Duodenal mucosa (tissue), 2 donors: Measurements from ENCODE around the gene DOK6.

Experiments
- H3K27ac ChIP-seq: one replicate; pipeline ENCODE4 v1.7.0; 2013; ENCODE audit warnings: low read depth, low read length
- H3K27me3 ChIP-seq, 2 donors: one replicate each; pipeline ENCODE4 v1.7.0; 2013; ENCODE audit warnings: low read length in 2 of 2, control low read depth in 1 of 2; ENCODE audit not compliant: insufficient read depth in 2 of 2, control insufficient read depth in 1 of 2
- H3K36me3 ChIP-seq, 2 donors: one replicate each; pipeline ENCODE4 v1.7.0; 2013; ENCODE audit warnings: low read length in 2 of 2, control low read depth in 1 of 2; ENCODE audit not compliant: insufficient read depth in 2 of 2, control insufficient read depth in 1 of 2
- H3K4me1 ChIP-seq, 2 donors: one replicate each; pipeline ENCODE4 v1.7.0; 2013; ENCODE audit warnings: low read length in 2 of 2, control low read depth in 1 of 2; ENCODE audit not compliant: insufficient read depth in 2 of 2, control insufficient read depth in 1 of 2
- H3K4me3 ChIP-seq, 2 donors: one replicate each; pipeline ENCODE4 v1.7.0; 2013; ENCODE audit warnings: low read length in 2 of 2, low read depth in 1 of 2
- H3K9ac ChIP-seq, 2 donors: one replicate each; pipeline ENCODE4 v1.7.0; 2013; ENCODE audit warnings: low read length in 2 of 2, low read depth in 1 of 2
- H3K9me3 ChIP-seq, 2 donors: one replicate each; pipeline ENCODE4 v1.7.0; 2013; ENCODE audit warnings: low read length in 2 of 2, control low read depth in 1 of 2; ENCODE audit not compliant: control insufficient read depth in 1 of 2

Gene DOK6

GRCh38 chr18:69689121-69689759 lies 288.6 kb downstream of the DOK6 start:
- H3K9ac ChIP-seq: no peak overlapping the region
- H3K9me3 ChIP-seq: no peaks in the 10 kb centered on the region
- no peak overlapping the region for H3K4me3 ChIP-seq
- H3K27ac ChIP-seq: no peak overlapping the region
- no peaks in the 10 kb centered on the region for H3K36me3 ChIP-seq
- H3K4me1 ChIP-seq: no peaks in the 10 kb centered on the region
- no peaks in the 10 kb centered on the region for H3K27me3 ChIP-seq

- Histone ChIP-seq H3K4me1 (no peaks in the 10 kb centered on the region), H3K27ac (no peak overlapping the region), H3K9me3 (no peaks in the 10 kb centered on the region), H3K4me3 (no peak overlapping the region), H3K9ac (no peak overlapping the region), H3K36me3 (no peaks in the 10 kb centered on the region), H3K27me3 (no peaks in the 10 kb centered on the region)
Measured at GRCh38 chr18:69691008-69691760, 290.5 kb downstream of the DOK6 start.

GRCh38 chr18:69697069-69697468 lies 296.4 kb downstream of the DOK6 start:
- no peaks in the 10 kb centered on the region for H3K4me1 ChIP-seq
- H3K27ac ChIP-seq: no peak overlapping the region
- H3K9me3 ChIP-seq: no peaks in the 10 kb centered on the region
- no peaks in the 10 kb centered on the region for H3K36me3 ChIP-seq
- no peak overlapping the region for H3K4me3 ChIP-seq
- no peaks in the 10 kb centered on the region for H3K27me3 ChIP-seq
- H3K9ac ChIP-seq: no peak overlapping the region

GRCh38 chr18:69697689-69698088 lies 297.0 kb downstream of the DOK6 start:
- H3K27ac ChIP-seq: no peak overlapping the region
- H3K4me1 ChIP-seq: no peaks in the 10 kb centered on the region
- H3K4me3 ChIP-seq: no peak overlapping the region

GRCh38 chr18:69701305-69701704 lies 300.6 kb downstream of the DOK6 start:
- Histone ChIP-seq H3K27me3 (no peaks in the 10 kb centered on the region), H3K36me3 (no peaks in the 10 kb centered on the region), H3K4me1 (no peaks in the 10 kb centered on the region), H3K27ac (no peak overlapping the region), H3K4me3 (no peak overlapping the region), H3K9me3 (no peaks in the 10 kb centered on the region), H3K9ac (no peak overlapping the region)

More at GRCh38 chr18:69697689-69698088, 297.0 kb downstream of the DOK6 start:
- Histone ChIP-seq H3K36me3 (no peaks in the 10 kb centered on the region), H3K27me3 (no peaks in the 10 kb centered on the region), H3K9me3 (no peaks in the 10 kb centered on the region), H3K9ac (no peak overlapping the region)

GRCh38 chr18:69703461-69703860 lies 302.8 kb downstream of the DOK6 start:
- H3K4me3 ChIP-seq: no peak overlapping the region

GRCh38 chr18:69705987-69706386 lies 305.3 kb downstream of the DOK6 start:
- H3K4me1 ChIP-seq: no peaks in the 10 kb centered on the region
- H3K27ac ChIP-seq: no peak overlapping the region
- H3K36me3 ChIP-seq: no peaks in the 10 kb centered on the region
- H3K9ac ChIP-seq: no peak overlapping the region
- H3K4me3 ChIP-seq: no peak overlapping the region
- H3K9me3 ChIP-seq: no peaks in the 10 kb centered on the region
- no peaks in the 10 kb centered on the region for H3K27me3 ChIP-seq

More at GRCh38 chr18:69703461-69703860, 302.8 kb downstream of the DOK6 start:
- Histone ChIP-seq H3K4me1 (no peaks in the 10 kb centered on the region), H3K27me3 (no peaks in the 10 kb centered on the region), H3K36me3 (no peaks in the 10 kb centered on the region), H3K27ac (no peak overlapping the region), H3K9me3 (no peaks in the 10 kb centered on the region), H3K9ac (no peak overlapping the region)

GRCh38 chr18:69708844-69709243 lies 308.2 kb downstream of the DOK6 start:
- H3K36me3 ChIP-seq: no peaks in the 10 kb centered on the region

GRCh38 chr18:69715191-69715795 lies 314.6 kb downstream of the DOK6 start:
- H3K4me1 ChIP-seq: no peaks in the 10 kb centered on the region
- peaks cover 17 to 19% of the 10 kb centered on the region in 2 donors for H3K9me3 ChIP-seq
- no peaks in the 10 kb centered on the region for H3K27me3 ChIP-seq
- no peak overlapping the region for H3K9ac ChIP-seq
- H3K4me3 ChIP-seq: no peak overlapping the region
- no peak overlapping the region for H3K27ac ChIP-seq
- H3K36me3 ChIP-seq: no peaks in the 10 kb centered on the region

More at GRCh38 chr18:69708844-69709243, 308.2 kb downstream of the DOK6 start:
- H3K4me1 ChIP-seq: no peaks in the 10 kb centered on the region
- H3K9ac ChIP-seq: no peak overlapping the region
- H3K27ac ChIP-seq: no peak overlapping the region
- H3K4me3 ChIP-seq: no peak overlapping the region
- no peaks in the 10 kb centered on the region for H3K9me3 ChIP-seq
- H3K27me3 ChIP-seq: no peaks in the 10 kb centered on the region

- H3K27me3 ChIP-seq: no peaks in the 10 kb centered on the region
- H3K9ac ChIP-seq: no peak overlapping the region
- H3K4me1 ChIP-seq: no peaks in the 10 kb centered on the region
- H3K36me3 ChIP-seq: no peaks in the 10 kb centered on the region
- H3K4me3 ChIP-seq: no peak overlapping the region
- H3K27ac ChIP-seq: no peak overlapping the region
- peaks cover 17 to 19% of the 10 kb centered on the region in 2 donors for H3K9me3 ChIP-seq
Measured at GRCh38 chr18:69717586-69717985, 316.9 kb downstream of the DOK6 start.
